Effector memory CD8-positive, alpha-beta T cell (primary cell): ENCODE measurements around the gene APBA1.

ENCODE experiments used
- ATAC-seq: fragments of 150-1000 bp; cut with Tn5 transposase; replicated peaks from 2 replicates; pipeline ENCODE4 v1.10.0; 2021; ENCODE audit warnings: mild to moderate bottlenecking, moderate library complexity
- DNase-seq, 3 experiments: peaks; one replicate each; pipeline ENCODE4 v3.0.0; 2021
- H3K27ac Mint-ChIP-seq, 2 donors: one replicate each; pipeline ENCODE4 v1.8.0; 2022; ENCODE audit warnings: mild to moderate bottlenecking in 2 of 2, mixed read lengths in 2 of 2, moderate library complexity in 2 of 2
- H3K27me3 Mint-ChIP-seq, 2 donors: one replicate each; pipeline ENCODE4 v1.8.0; 2022; ENCODE audit warnings: mixed read lengths in 2 of 2
- H3K36me3 Mint-ChIP-seq: one replicate; pipeline ENCODE4 v1.8.0; 2022; ENCODE audit warnings: mild to moderate bottlenecking, moderate library complexity, mixed read lengths; ENCODE audit not compliant: insufficient read depth
- H3K4me1 Mint-ChIP-seq, 2 donors: one replicate each; pipeline ENCODE4 v1.8.0; 2022; ENCODE audit warnings: low read depth in 2 of 2, mixed read lengths in 2 of 2
- H3K4me3 Mint-ChIP-seq, 2 donors: one replicate each; pipeline ENCODE4 v1.8.0; 2022; ENCODE audit warnings: mild to moderate bottlenecking in 2 of 2, mixed read lengths in 2 of 2, moderate library complexity in 2 of 2
- H3K9me3 Mint-ChIP-seq, 2 donors: one replicate each; pipeline ENCODE4 v1.8.0; 2022; ENCODE audit warnings: mixed read lengths in 2 of 2

Gene APBA1

GRCh38 chr9:69504058-69504457 is 168.1 kb downstream of the APBA1 start:
- Mint-ChIP-seq H3K36me3 (no peaks in the 10 kb centered on the region), H3K9me3 (no peaks in the 10 kb centered on the region), H3K4me1 (peaks cover 0 to 4% of the 10 kb centered on the region in 2 donors), H3K27me3 (peaks cover 0 to 6% of the 10 kb centered on the region in 2 donors), H3K4me3 (no peak overlapping the region), H3K27ac (no peak overlapping the region)
- no peak for DNase-seq
- ATAC-seq = no peak

- Mint-ChIP-seq H3K36me3 (no peaks in the 10 kb centered on the region), H3K4me3 (no peak overlapping the region), H3K27ac (peak overlapping the region in 1 of 2 donors; percentile 38), H3K27me3 (peaks cover 0 to 6% of the 10 kb centered on the region in 2 donors), H3K4me1 (peaks cover 0 to 4% of the 10 kb centered on the region in 2 donors), H3K9me3 (no peaks in the 10 kb centered on the region)
- peak; percentile 39 for ATAC-seq
- no peak for DNase-seq
Observed at GRCh38 chr9:69502671-69503301, 169.4 kb downstream of the APBA1 start.

- Mint-ChIP-seq H3K9me3 (no peaks in the 10 kb centered on the region), H3K36me3 (no peaks in the 10 kb centered on the region), H3K4me3 (no peak overlapping the region), H3K27me3 (peaks cover 0 to 6% of the 10 kb centered on the region in 2 donors), H3K27ac (no peak overlapping the region), H3K4me1 (peaks cover 0 to 4% of the 10 kb centered on the region in 2 donors)
- DNase-seq = no peak
- ATAC-seq = no peak
Observed at GRCh38 chr9:69500896-69501295, 171.3 kb downstream of the APBA1 start.

GRCh38 chr9:69499959-69500358 is 172.2 kb downstream of the APBA1 start:
- ATAC-seq (no peak), DNase-seq (no peak)
- peaks cover 6% of the 10 kb centered on the region in 2 donors for H3K27me3 Mint-ChIP-seq
- H3K36me3 Mint-ChIP-seq = no peaks in the 10 kb centered on the region
- no peak overlapping the region for H3K4me3 Mint-ChIP-seq
- no peaks in the 10 kb centered on the region for H3K9me3 Mint-ChIP-seq
- no peak overlapping the region for H3K27ac Mint-ChIP-seq
- H3K4me1 Mint-ChIP-seq = peaks cover 0 to 4% of the 10 kb centered on the region in 2 donors

- Mint-ChIP-seq H3K36me3 (no peaks in the 10 kb centered on the region), H3K4me3 (no peak overlapping the region), H3K27ac (no peak overlapping the region), H3K27me3 (peaks cover 5 to 7% of the 10 kb centered on the region in 2 donors), H3K9me3 (no peaks in the 10 kb centered on the region), H3K4me1 (peaks cover 0 to 4% of the 10 kb centered on the region in 2 donors)
- ATAC-seq (no peak), DNase-seq (no peak)
Observed at GRCh38 chr9:69499407-69499806, 172.8 kb downstream of the APBA1 start.

- Mint-ChIP-seq H3K9me3 (no peaks in the 10 kb centered on the region), H3K27ac (no peak overlapping the region), H3K4me1 (peaks cover 0 to 4% of the 10 kb centered on the region in 2 donors), H3K27me3 (peaks cover 0 to 7% of the 10 kb centered on the region in 2 donors), H3K4me3 (no peak overlapping the region), H3K36me3 (no peaks in the 10 kb centered on the region)
- ATAC-seq (no peak), DNase-seq (no peak)
Observed at GRCh38 chr9:69498470-69498869, 173.7 kb downstream of the APBA1 start.

- Mint-ChIP-seq H3K27me3 (peaks cover 0 to 7% of the 10 kb centered on the region in 2 donors), H3K4me3 (no peak overlapping the region), H3K9me3 (no peaks in the 10 kb centered on the region), H3K27ac (no peak overlapping the region), H3K36me3 (no peaks in the 10 kb centered on the region), H3K4me1 (peaks cover 0 to 2% of the 10 kb centered on the region in 2 donors)
- no peak for DNase-seq
- no peak for ATAC-seq
Observed at GRCh38 chr9:69497816-69498215, 174.4 kb downstream of the APBA1 start.

- no peak for ATAC-seq
- H3K27ac Mint-ChIP-seq = no peak overlapping the region
- no peaks in the 10 kb centered on the region for H3K9me3 Mint-ChIP-seq
- no peaks in the 10 kb centered on the region for H3K4me1 Mint-ChIP-seq
- H3K27me3 Mint-ChIP-seq = peaks cover 0 to 7% of the 10 kb centered on the region in 2 donors
- DNase-seq = no peak
- no peak overlapping the region for H3K4me3 Mint-ChIP-seq
- H3K36me3 Mint-ChIP-seq = no peaks in the 10 kb centered on the region
Observed at GRCh38 chr9:69496846-69497450, 175.2 kb downstream of the APBA1 start.

- peaks cover 0 to 7% of the 10 kb centered on the region in 2 donors for H3K27me3 Mint-ChIP-seq
- H3K4me3 Mint-ChIP-seq = no peak overlapping the region
- H3K27ac Mint-ChIP-seq = no peak overlapping the region
- H3K4me1 Mint-ChIP-seq = no peaks in the 10 kb centered on the region
- no peaks in the 10 kb centered on the region for H3K36me3 Mint-ChIP-seq
- no peak for ATAC-seq
- H3K9me3 Mint-ChIP-seq = no peaks in the 10 kb centered on the region
- DNase-seq = no peak
Observed at GRCh38 chr9:69495296-69495695, 176.9 kb downstream of the APBA1 start.

- peaks cover 0 to 7% of the 10 kb centered on the region in 2 donors for H3K27me3 Mint-ChIP-seq
- H3K36me3 Mint-ChIP-seq = no peaks in the 10 kb centered on the region
- no peaks in the 10 kb centered on the region for H3K4me1 Mint-ChIP-seq
- ATAC-seq (no peak), DNase-seq (no peak)
- no peak overlapping the region for H3K4me3 Mint-ChIP-seq
- no peak overlapping the region for H3K27ac Mint-ChIP-seq
- no peaks in the 10 kb centered on the region for H3K9me3 Mint-ChIP-seq
Observed at GRCh38 chr9:69494763-69495162, 177.4 kb downstream of the APBA1 start.

- no peaks in the 10 kb centered on the region for H3K36me3 Mint-ChIP-seq
- H3K27ac Mint-ChIP-seq = no peak overlapping the region
- H3K4me3 Mint-ChIP-seq = no peak overlapping the region
- no peaks in the 10 kb centered on the region for H3K9me3 Mint-ChIP-seq
- no peak for DNase-seq
- no peak for ATAC-seq
- H3K27me3 Mint-ChIP-seq = peaks cover 0 to 7% of the 10 kb centered on the region in 2 donors
- H3K4me1 Mint-ChIP-seq = no peaks in the 10 kb centered on the region
Observed at GRCh38 chr9:69494208-69494607, 178.0 kb downstream of the APBA1 start.

GRCh38 chr9:69486498-69486897 is 185.7 kb downstream of the APBA1 start:
- Mint-ChIP-seq H3K9me3 (peaks cover 0 to 1% of the 10 kb centered on the region in 2 donors), H3K27me3 (no peaks in the 10 kb centered on the region), H3K4me3 (peak overlapping the region in 1 of 2 donors; percentile 1), H3K36me3 (no peaks in the 10 kb centered on the region), H3K27ac (peak overlapping the region in 1 of 2 donors; percentile 7), H3K4me1 (peaks cover 0 to 5% of the 10 kb centered on the region in 2 donors)
- DNase-seq (no peak), ATAC-seq (peak; percentile 36)

- H3K4me1 Mint-ChIP-seq = peaks cover 0 to 5% of the 10 kb centered on the region in 2 donors
- no peaks in the 10 kb centered on the region for H3K27me3 Mint-ChIP-seq
- H3K4me3 Mint-ChIP-seq = no peak overlapping the region
- ATAC-seq (peak; percentile 99), DNase-seq (peak in 1 of 3 experiments; percentile 6)
- H3K27ac Mint-ChIP-seq = no peak overlapping the region
- H3K36me3 Mint-ChIP-seq = no peaks in the 10 kb centered on the region
- peaks cover 0 to 1% of the 10 kb centered on the region in 2 donors for H3K9me3 Mint-ChIP-seq
Observed at GRCh38 chr9:69485466-69485865, 186.7 kb downstream of the APBA1 start.

- Mint-ChIP-seq H3K4me3 (no peak overlapping the region), H3K36me3 (no peaks in the 10 kb centered on the region), H3K9me3 (peaks cover 0 to under 1% of the 10 kb centered on the region in 2 donors), H3K27ac (no peak overlapping the region), H3K4me1 (peaks cover 0 to 5% of the 10 kb centered on the region in 2 donors), H3K27me3 (no peaks in the 10 kb centered on the region)
- ATAC-seq (no peak), DNase-seq (no peak)
Observed at GRCh38 chr9:69483886-69484422, 188.2 kb downstream of the APBA1 start.
